ENCODE data around the gene PPIE. TPM values are rescaled to one million over a fixed set of nuclear protein-coding genes. Genes with fewer than 3 reads are reported as not detected.

The PPIE gene
- total and polyA plus RNA-seq, 2 experiments from 2014 or later: 35.5 to 61.2 TPM

DNA sequence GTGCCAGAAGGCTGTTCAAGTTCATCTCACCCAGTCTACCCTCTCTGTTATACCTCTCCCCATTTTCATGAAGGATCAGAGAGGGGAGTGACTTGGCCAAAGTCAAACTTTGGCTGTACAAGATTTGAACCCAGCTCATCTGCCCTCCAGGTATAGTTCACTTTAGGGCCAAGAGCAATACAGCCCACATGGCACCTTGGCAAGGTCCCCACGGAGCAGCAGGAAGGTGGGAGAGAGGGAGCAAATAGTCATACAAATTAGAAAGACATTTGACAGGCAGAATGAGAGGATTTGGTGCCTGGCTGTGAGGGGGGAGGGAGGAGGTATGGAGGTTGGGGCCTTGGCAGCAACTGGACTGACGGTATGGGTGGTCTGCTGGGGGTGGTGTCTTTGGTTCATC, 48.5 kb upstream of the PPIE start:
- Histone ChIP-seq H3K27me3 (peaks cover 80% of the 10 kb centered on the region), H4K20me1 (ENCODE audit: insufficient read depth, poor library complexity, severe bottlenecking) (no peaks in the 10 kb centered on the region), H3K79me2 (no peaks in the 10 kb centered on the region), H2AFZ (no peak overlapping the region), H3K4me3 (no peak overlapping the region), H3K27ac (no peak overlapping the region), H3K9me2 (replicated peaks; ENCODE audit: insufficient read depth) (no peaks in the 10 kb centered on the region), H3K36me3 (replicated peaks; ENCODE audit: insufficient read depth, low read depth) (no peaks in the 10 kb centered on the region), H3K9me3 (ENCODE audit: low read depth) (no peaks in the 10 kb centered on the region), H3K4me1 (ENCODE audit: insufficient read depth) (peaks cover 13% of the 10 kb centered on the region), H3K4me2 (no peak overlapping the region)
- no peak for TF ChIP-seq EZH2phosphoT487 (IDR thresholded peaks at IDR 0.05; ENCODE audit: low read depth, severe bottlenecking, unreplicated experiment)
- TF ChIP-seq EZH2 (IDR thresholded peaks at IDR 0.05; ENCODE audit: borderline replicate concordance): no peak
- no peak for TF ChIP-seq CTCF (IDR thresholded peaks at IDR 0.05; ENCODE audit: poor library complexity)
- 42% methylated on average over 2 of the region's 2 CpGs for WGBS (ENCODE audit: low lambda C conversion rate, missing lambda C conversion rate)
- no peak for DNase-seq (ENCODE audit: low spot score)

GRCh38 chr1:39690794-39691382, 47.8 kb upstream of the PPIE start:
- no peaks in the 10 kb centered on the region for H3K9me3 ChIP-seq (ENCODE audit: low read depth)
- no peak for DNase-seq (ENCODE audit: low spot score)
- peak overlapping the region; percentile 94 for H3K4me2 ChIP-seq
- no peaks in the 10 kb centered on the region for H3K79me2 ChIP-seq
- H3K4me1 ChIP-seq (ENCODE audit: insufficient read depth): peaks cover 13% of the 10 kb centered on the region
- H4K20me1 ChIP-seq (ENCODE audit: insufficient read depth, poor library complexity, severe bottlenecking): no peaks in the 10 kb centered on the region
- no peak overlapping the region for H3K27ac ChIP-seq
- H3K36me3 ChIP-seq (replicated peaks; ENCODE audit: insufficient read depth, low read depth): no peaks in the 10 kb centered on the region
- 16% methylated on average over 26 of the region's 28 CpGs for whole genome bisulfite sequencing (ENCODE audit: low lambda C conversion rate, missing lambda C conversion rate)
- no peak overlapping the region for H3K4me3 ChIP-seq
- H2AFZ ChIP-seq: no peak overlapping the region
- H3K27me3 ChIP-seq: peaks cover 83% of the 10 kb centered on the region
- no peak for TF ChIP-seq EZH2phosphoT487 (IDR thresholded peaks at IDR 0.05; ENCODE audit: low read depth, severe bottlenecking, unreplicated experiment)
- TF ChIP-seq EZH2 (IDR thresholded peaks at IDR 0.05; ENCODE audit: borderline replicate concordance): no peak
- TF ChIP-seq CTCF (IDR thresholded peaks at IDR 0.05; ENCODE audit: poor library complexity): no peak
- no peaks in the 10 kb centered on the region for H3K9me2 ChIP-seq (replicated peaks; ENCODE audit: insufficient read depth)

- Histone ChIP-seq H3K9me3 (ENCODE audit: low read depth) (no peaks in the 10 kb centered on the region), H3K36me3 (replicated peaks; ENCODE audit: insufficient read depth, low read depth) (no peaks in the 10 kb centered on the region), H3K27ac (no peak within 1 kb of the TSS), H3K4me1 (ENCODE audit: insufficient read depth) (peaks cover 13% of the 10 kb centered on the region), H4K20me1 (ENCODE audit: insufficient read depth, poor library complexity, severe bottlenecking) (no peaks in the 10 kb centered on the region), H3K4me2 (peak within 1 kb of the TSS; percentile 94), H3K27me3 (peaks cover 79% of the 10 kb centered on the region), H3K4me3 (peak within 1 kb of the TSS; percentile 9), H3K9me2 (replicated peaks; ENCODE audit: insufficient read depth) (no peaks in the 10 kb centered on the region), H3K79me2 (no peaks in the 10 kb centered on the region), H2AFZ (peak within 1 kb of the TSS; percentile 52)
- TF ChIP-seq CTCF (IDR thresholded peaks at IDR 0.05; ENCODE audit: poor library complexity) (no peak), EZH2 (IDR thresholded peaks at IDR 0.05; ENCODE audit: borderline replicate concordance) (no peak), EZH2phosphoT487 (IDR thresholded peaks at IDR 0.05; ENCODE audit: low read depth, severe bottlenecking, unreplicated experiment) (no peak)
- WGBS (ENCODE audit: low lambda C conversion rate, missing lambda C conversion rate): 2% methylated on average over 30 of the region's 47 CpGs
- peak; percentile 94 for DNase-seq (ENCODE audit: low spot score)
These were observed 47.1 kb upstream of the PPIE start, which contains the start of gene HPCAL4 for GRCh38 chr1:39691383-39692151. HPCAL4 (minus strand) TSS chr1:39691433; CDS start chr1:39684603, 6,830 bp downstream.
